HG03025 (cell line): Measurements from ENCODE around the gene BAX.

ENCODE experiments used
- ATAC-seq: cut with Tn5 transposase; IDR thresholded peaks from one replicate; pipeline ENCODE4 v1.9.1; 2021; ENCODE audit warnings: mild to moderate bottlenecking, moderate library complexity; ENCODE audit not compliant: unreplicated experiment, low FRiP score

BAX gene

GRCh38 chr19:49009828-49010227 lies 55.2 kb downstream of the BAX start:
- no peak for ATAC-seq

DNA sequence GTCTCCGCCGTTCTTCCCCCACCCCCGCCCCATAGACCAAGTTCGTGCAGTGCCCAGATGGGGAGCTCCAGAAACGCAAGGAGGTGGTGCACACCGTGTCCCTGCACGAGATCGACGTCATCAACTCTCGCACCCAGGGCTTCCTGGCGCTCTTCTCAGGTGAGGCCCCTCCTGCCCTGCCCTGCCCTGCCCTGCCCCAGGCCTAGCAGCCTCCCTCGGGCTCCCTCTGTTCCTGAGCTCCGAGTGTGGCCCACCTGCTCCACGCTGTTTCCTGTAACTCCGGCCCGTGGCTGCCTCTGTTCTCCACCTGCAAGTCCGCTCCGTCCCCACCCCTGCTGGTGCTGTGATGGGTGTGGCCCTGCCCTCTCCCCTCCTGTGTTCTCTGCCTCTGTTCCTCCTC lies 55.8 kb downstream of the BAX start:
- ATAC-seq: no peak

- no peak for ATAC-seq
Measured at GRCh38 chr19:49011194-49011593, 56.5 kb downstream of the BAX start.
